HUES6 (cell line): Measurements from ENCODE around the gene CDH20.

Source experiments
- H3K27ac ChIP-seq: 2 replicates; pipeline ENCODE4 v1.7.0; 2013; ENCODE audit warnings: low read depth, mild to moderate bottlenecking, low read length, inconsistent platforms
- H3K27me3 ChIP-seq: 2 replicates; pipeline ENCODE4 v1.6.1; 2013; ENCODE audit warnings: low read length; ENCODE audit not compliant: control insufficient read depth, insufficient read depth
- H3K36me3 ChIP-seq: 2 replicates; pipeline ENCODE4 v1.6.1; 2013; ENCODE audit warnings: low read length; ENCODE audit not compliant: control insufficient read depth, insufficient read depth
- H3K4me1 ChIP-seq: 2 replicates; pipeline ENCODE4 v1.6.1; 2013; ENCODE audit warnings: low read length; ENCODE audit not compliant: control insufficient read depth, insufficient read depth
- H3K4me3 ChIP-seq: 2 replicates; pipeline ENCODE4 v1.5.1; 2013; ENCODE audit warnings: low read depth, low read length
- H3K9ac ChIP-seq: one replicate; pipeline ENCODE4 v1.6.1; 2013; ENCODE audit warnings: mild to moderate bottlenecking, low read length
- H3K9me3 ChIP-seq: 2 replicates; pipeline ENCODE4 v1.6.1; 2013; ENCODE audit warnings: low read depth, low read length; ENCODE audit not compliant: control insufficient read depth, insufficient read depth

Gene CDH20

DNA sequence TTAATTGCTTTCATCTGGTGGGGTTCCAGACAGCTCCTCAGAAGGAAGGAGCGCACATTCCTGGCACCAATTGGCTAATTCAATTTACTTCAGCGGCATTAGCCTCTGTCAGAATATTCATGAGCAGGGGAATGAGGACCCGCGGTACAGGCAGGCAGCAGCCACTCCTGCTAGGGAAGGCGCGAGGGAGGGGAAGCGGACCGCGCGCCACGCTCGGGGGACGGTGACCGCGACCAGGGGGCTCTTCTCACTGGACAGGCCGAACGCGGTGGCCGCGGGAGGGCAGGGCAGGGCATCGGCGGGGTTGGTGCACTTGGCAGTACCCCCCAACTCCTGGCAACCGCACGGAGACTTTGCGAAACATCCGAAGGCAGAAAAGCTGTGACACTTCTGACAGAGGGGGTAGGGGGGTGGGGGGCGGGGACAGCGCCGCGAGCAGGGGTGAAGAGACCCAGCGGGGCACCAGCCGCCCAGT is at the start of gene CDH20:
Gene CDH20 (plus strand): TSS at position 160 of the 475 bp plus-strand sequence.
- Histone ChIP-seq H3K27ac (no peak within 1 kb of the TSS), H3K9ac (peak within 1 kb of the TSS; percentile 75), H3K27me3 (peaks cover 46% of the 10 kb centered on the region), H3K36me3 (no peaks in the 10 kb centered on the region), H3K4me3 (peak within 1 kb of the TSS; percentile 74), H3K9me3 (no peaks in the 10 kb centered on the region), H3K4me1 (peaks cover 20% of the 10 kb centered on the region)

DNA sequence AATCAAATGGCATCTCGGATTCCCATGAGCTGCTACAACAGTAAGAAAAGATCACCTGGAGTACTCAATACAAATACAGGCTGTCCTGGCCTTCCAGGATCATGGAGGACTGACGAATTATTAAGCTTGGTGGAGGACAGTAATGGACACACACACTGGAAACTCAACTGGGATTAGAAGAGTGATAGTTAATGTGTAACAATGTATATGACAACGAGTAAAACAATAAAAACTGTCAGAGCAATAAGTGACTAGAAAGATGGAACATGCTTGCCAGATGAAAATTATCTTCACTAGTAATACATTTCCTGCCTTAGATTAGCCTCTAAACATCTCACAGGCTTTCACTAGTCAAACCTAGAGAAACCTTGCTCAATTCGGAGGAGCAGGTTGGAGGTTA is 49.2 kb upstream of the CDH20 start:
- Histone ChIP-seq H3K9ac (no peak overlapping the region), H3K27ac (no peak overlapping the region), H3K9me3 (peaks cover 10% of the 10 kb centered on the region), H3K27me3 (no peaks in the 10 kb centered on the region), H3K36me3 (no peaks in the 10 kb centered on the region), H3K4me3 (no peak overlapping the region), H3K4me1 (peaks cover 8% of the 10 kb centered on the region)

DNA sequence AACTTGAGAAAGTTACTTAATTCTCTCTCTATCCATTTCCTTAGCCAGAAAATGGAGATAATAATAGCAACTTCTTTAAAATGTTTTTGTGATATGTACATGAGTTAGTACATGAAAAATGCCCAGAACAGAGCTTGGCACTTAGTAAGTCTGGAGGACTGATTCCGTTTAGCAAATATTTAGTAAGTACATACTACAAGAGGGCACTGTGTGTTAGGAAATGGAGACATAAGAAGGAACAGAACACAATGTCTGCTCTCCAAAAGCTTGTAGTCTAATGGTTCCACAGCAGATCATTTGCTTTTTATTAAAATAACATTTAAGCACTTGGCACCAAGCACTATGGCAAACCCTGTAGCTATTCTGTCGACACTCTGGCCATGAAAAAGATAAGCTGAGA is 47.5 kb upstream of the CDH20 start:
- peaks cover 8% of the 10 kb centered on the region for H3K4me1 ChIP-seq
- no peaks in the 10 kb centered on the region for H3K36me3 ChIP-seq
- H3K9ac ChIP-seq, result no peak overlapping the region
- no peaks in the 10 kb centered on the region for H3K27me3 ChIP-seq
- peaks cover 7% of the 10 kb centered on the region; the same call in 1 of the 2 replicates for H3K9me3 ChIP-seq
- no peak overlapping the region for H3K4me3 ChIP-seq
- H3K27ac ChIP-seq, result no peak overlapping the region

DNA sequence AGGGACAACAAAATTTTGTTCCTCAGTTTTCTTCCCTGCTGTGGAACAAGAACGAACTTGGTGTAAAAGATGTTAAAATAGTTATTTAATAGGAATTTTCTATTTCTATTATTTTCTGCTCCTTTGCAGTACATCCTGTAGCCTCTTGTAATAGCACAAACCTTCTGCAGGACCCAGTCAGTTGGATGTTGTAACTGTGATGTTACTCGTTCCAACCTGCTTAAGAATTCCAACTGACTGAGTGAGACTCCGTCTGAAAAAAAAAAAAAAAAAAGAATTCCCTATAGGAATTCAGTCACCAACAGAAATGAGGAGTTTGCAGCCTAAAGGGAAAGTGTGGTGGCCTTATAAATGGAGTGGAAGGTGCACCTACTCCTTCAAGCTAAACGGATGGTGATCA is 46.4 kb upstream of the CDH20 start:
- H3K9me3 ChIP-seq, result no peaks in the 10 kb centered on the region
- no peak overlapping the region for H3K9ac ChIP-seq
- no peaks in the 10 kb centered on the region for H3K27me3 ChIP-seq
- no peak overlapping the region for H3K4me3 ChIP-seq
- H3K27ac ChIP-seq, result no peak overlapping the region
- peaks cover 8% of the 10 kb centered on the region for H3K4me1 ChIP-seq
- H3K36me3 ChIP-seq, result no peaks in the 10 kb centered on the region

DNA sequence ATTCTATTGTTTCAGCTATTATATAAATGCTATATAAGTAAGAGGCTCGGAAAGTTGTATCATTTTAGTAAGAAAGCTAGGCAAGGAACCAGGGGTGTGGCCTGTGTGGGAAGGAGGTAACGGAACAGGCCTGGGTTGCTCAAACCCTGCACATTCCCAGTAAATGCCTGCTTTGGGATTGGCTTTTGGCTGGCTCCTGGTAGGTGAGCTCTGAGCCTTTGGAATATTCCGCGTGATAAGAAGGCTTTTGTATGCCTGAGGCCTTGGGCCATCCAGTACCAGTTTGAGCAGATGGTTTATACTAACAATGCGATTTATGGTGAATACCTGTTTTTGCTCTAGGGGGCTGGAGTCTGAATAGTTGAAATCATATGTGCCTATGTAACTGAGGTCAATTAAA is 42.6 kb upstream of the CDH20 start:
- H3K9ac ChIP-seq, result no peak overlapping the region
- H3K9me3 ChIP-seq, result no peaks in the 10 kb centered on the region
- no peaks in the 10 kb centered on the region for H3K27me3 ChIP-seq
- no peak overlapping the region for H3K4me3 ChIP-seq
- no peaks in the 10 kb centered on the region for H3K36me3 ChIP-seq
- H3K4me1 ChIP-seq, result peaks cover 8% of the 10 kb centered on the region
- H3K27ac ChIP-seq, result no peak overlapping the region

DNA sequence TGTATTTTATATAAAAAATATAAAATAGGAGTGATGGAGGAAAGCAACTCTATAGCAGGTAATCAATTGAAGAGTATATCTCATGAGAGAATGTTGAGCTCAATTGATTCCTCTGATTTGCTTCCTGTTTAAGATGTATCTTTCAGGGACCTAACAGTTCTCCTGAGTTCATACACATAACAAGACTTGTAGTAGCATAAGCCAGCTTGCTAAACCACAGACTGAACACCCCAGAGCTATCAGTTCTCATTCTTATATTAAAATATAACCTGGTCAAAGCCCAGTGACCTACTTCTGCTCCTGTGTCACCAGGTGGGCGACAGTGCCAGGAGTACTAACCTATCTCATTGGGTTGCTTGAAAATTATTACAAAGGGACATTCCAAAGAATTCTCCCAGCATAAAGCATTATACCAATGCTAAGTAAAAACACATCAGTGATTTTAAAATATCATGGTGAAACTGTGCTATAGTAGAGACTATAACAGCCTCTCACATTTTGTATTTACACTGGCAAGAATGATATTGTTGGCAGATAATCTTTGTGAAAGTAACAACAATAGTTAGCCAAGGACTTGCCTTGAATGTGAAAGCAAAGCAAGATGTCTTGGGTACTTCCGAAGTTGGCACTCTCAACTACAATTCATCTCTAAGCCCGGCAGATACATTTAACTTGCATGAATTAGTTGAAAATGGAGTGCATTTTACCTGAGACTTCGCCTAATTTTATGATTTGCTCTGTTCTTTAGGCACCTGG is 40.8 kb upstream of the CDH20 start:
- no peaks in the 10 kb centered on the region for H3K9me3 ChIP-seq
- no peak overlapping the region for H3K4me3 ChIP-seq
- no peaks in the 10 kb centered on the region for H3K27me3 ChIP-seq
- H3K4me1 ChIP-seq, result no peaks in the 10 kb centered on the region
- H3K9ac ChIP-seq, result no peak overlapping the region
- no peak overlapping the region for H3K27ac ChIP-seq
- H3K36me3 ChIP-seq, result no peaks in the 10 kb centered on the region

DNA sequence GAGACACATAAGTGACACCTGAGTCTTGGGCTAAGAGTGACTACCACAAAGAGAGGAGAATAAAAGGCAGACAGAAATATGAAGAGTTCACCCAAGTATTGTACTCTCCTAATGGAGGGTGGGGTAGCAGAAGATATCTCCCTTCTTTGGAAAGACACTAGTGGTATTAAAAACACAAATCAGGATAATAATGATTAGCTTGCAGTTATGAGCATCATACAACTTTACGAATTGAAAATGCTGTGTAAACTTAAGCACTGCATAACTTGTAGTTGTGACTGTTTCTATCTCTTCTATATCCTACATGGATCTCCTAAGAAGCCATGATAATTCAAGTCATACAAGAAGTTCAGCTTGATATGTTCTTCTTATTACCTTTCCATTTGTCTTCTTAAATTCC is 38.1 kb upstream of the CDH20 start:
- Histone ChIP-seq H3K4me3 (no peak overlapping the region), H3K9ac (no peak overlapping the region), H3K36me3 (no peaks in the 10 kb centered on the region), H3K27me3 (no peaks in the 10 kb centered on the region), H3K27ac (no peak overlapping the region), H3K9me3 (no peaks in the 10 kb centered on the region), H3K4me1 (no peaks in the 10 kb centered on the region)

DNA sequence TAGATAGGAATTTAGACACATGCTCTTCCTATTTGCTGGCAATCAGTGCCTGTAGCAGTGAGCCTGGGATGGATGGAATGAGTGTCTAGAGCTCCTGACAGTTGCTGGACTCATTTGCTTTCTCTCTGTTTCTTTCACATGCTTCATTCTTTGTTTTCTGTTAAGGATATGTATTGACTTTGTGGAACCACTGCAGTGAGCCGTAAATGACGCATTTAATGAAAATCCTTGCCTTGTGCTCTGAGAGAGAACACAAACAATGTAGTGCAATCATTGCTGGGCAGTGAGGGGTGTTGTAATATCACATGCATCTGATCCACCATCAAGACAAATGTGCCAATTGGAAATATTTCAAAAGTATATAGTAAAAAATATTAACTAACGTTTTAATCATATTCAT is 25.2 kb upstream of the CDH20 start:
- Histone ChIP-seq H3K27me3 (no peaks in the 10 kb centered on the region), H3K4me1 (no peaks in the 10 kb centered on the region), H3K4me3 (no peak overlapping the region), H3K9me3 (0 out of 2 replicates have a peak, but pooled peaks cover 3% of the 10 kb centered on the region), H3K9ac (no peak overlapping the region), H3K36me3 (no peaks in the 10 kb centered on the region), H3K27ac (no peak overlapping the region)

DNA sequence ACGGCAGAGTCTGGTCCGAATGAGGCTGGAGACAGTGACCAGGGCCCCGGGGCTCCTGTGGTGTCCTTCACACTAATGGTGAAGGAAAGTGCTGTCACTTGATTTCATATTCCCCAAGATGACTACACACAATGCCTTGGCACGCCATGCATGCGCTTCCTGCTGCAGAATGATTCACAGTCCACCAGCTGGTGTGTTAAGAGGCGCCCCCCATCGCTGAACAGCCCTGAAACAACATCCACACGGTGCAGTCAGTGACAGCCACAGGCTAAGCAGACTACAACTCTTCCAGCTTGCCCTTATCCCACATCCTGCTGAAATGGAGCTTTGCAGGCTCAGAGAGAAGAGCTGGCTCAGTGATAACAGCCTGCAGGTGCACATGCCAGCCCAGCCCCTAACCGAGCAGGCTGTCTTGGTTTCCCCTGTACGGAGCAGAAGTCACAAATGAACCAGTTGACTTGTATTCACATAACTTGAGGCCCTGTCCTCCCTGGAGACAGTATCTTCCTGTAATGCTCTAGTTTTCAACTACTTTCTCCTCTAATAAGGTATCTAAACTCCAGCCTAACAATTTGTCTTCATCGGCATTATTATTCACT is 24.3 kb upstream of the CDH20 start:
- Histone ChIP-seq H3K36me3 (no peaks in the 10 kb centered on the region), H3K9me3 (no peaks in the 10 kb centered on the region), H3K4me1 (no peaks in the 10 kb centered on the region), H3K4me3 (no peak overlapping the region), H3K9ac (no peak overlapping the region), H3K27ac (no peak overlapping the region), H3K27me3 (no peaks in the 10 kb centered on the region)

DNA sequence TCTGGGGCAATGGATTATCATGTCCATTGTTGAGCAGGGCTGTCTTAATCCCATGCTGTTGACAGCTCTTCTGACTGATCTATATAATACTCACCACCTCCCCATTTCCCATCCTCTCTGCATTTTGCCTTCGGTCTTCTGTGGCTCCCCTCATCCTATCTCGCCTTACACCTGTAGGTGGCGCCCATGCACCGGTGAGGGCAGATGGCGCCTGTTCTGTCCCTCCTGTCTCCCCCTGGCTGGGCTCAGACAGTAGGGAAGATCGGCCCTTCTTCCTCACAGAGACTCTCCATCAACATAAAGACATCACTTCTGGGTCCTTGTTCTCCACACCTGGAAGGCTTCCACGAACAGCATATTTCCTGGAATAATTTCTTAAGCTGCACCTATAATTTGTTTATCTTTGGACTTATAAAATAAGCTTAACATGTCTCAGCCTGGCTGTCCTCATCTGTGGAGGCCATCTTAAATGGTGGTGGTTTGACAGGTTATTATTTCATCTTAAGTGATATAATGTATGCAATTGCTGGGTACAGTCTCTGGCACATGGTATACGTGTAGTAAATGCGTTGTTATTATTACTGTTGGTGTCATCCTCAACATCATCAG is 10.9 kb upstream of the CDH20 start:
- H3K36me3 ChIP-seq, result no peaks in the 10 kb centered on the region
- no peaks in the 10 kb centered on the region for H3K27me3 ChIP-seq
- H3K9ac ChIP-seq, result no peak overlapping the region
- H3K9me3 ChIP-seq, result no peaks in the 10 kb centered on the region
- no peak overlapping the region for H3K4me3 ChIP-seq
- no peak overlapping the region for H3K27ac ChIP-seq
- no peaks in the 10 kb centered on the region for H3K4me1 ChIP-seq

DNA sequence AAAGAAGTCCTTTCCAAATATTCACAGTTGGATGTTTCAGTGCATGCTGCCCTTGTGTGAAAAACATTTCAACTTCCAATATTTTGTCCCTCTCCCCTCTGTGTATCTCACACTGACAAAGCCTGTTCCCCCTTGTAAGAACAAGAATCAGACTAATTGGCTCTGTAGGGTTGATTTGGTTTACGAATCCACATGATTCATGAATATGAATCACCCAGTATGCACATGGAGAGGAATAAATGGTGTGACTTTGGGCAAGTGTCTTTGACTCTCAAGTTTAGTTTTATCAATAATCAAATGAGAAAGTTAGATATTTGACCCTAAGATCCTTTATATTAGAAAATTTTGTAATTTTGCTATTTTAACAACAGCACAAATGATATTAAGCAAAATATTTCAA is 9.3 kb upstream of the CDH20 start:
- no peaks in the 10 kb centered on the region for H3K27me3 ChIP-seq
- no peaks in the 10 kb centered on the region for H3K9me3 ChIP-seq
- H3K4me3 ChIP-seq, result no peak overlapping the region
- H3K4me1 ChIP-seq, result no peaks in the 10 kb centered on the region
- no peak overlapping the region for H3K9ac ChIP-seq
- H3K36me3 ChIP-seq, result no peaks in the 10 kb centered on the region
- no peak overlapping the region for H3K27ac ChIP-seq
